Stimulated activated CD4-positive, alpha-beta T cell treated with anti-CD3 and anti-CD28 coated beads, Interleukin-1b, Interleukin-23, amount 100 ng/mL, for 24 hours (primary cell): ENCODE data around the gene CEP68.

Experiments
- DNase-seq, 4 experiments: peaks; one replicate each; pipeline ENCODE4 v3.0.0-alpha.2; 2020; ENCODE audit warnings: low read depth in 4 of 4, low spot score in 1 of 4

Gene CEP68

GRCh38 chr2:65075605-65076344 is 19.6 kb downstream of the CEP68 start:
- DNase-seq, result no peak

DNA sequence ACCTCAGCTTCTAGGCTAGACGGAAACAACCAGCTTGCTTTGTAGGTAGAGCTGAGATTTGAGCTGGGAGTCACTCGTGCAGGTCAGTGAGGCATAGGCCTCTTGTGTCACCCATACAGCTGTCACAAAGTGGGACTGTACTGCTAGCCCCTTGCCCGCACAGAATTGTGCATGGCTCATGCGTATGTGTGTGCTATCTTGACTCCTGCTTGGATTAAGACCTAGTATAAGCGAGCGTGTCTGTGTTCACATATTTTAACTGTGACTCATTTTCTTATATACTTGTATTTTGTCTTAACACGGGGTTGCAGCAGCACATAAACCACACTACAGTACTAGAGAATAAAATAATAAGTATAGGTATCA is 20.1 kb downstream of the CEP68 start:
- DNase-seq, result no peak

DNA sequence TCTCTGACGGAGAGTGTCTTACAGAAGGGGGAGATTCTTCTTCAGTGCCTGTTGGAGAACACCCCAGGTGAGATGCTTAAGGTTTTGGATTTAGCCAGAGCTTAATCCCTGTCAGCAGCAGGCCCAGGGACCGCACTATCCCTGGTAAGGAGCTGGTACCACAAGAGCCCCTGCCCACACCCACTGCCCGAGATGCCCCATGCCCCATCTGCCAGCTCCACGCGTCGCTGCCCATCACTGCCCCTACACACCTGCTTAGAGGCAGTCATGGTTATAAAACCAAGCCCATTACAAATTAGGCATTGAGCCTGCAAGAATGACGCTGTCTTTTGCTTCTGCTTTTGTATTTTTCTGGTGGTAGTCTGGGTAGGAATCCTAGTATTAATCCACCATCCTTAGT is 21.7 kb downstream of the CEP68 start:
- no peak for DNase-seq

DNA sequence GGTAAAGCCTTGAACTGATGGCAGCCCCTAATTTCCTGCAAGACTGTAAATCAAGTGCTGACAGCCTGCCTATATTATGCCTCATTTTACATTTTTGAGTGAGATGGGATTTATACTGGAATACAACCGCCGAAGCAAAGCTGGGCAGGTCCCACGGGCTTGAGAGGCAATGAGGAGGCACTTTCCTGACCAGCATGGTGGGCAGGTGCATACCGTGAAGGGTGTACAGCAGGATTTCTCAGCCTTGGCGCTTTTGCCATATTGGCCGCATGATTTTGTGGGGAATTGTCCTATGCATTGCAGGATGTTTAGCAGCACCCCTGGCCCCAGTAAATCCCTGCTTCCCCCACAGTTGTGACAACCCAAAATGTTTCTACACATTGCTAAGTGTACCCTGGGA is 22.8 kb downstream of the CEP68 start:
- no peak for DNase-seq

DNA sequence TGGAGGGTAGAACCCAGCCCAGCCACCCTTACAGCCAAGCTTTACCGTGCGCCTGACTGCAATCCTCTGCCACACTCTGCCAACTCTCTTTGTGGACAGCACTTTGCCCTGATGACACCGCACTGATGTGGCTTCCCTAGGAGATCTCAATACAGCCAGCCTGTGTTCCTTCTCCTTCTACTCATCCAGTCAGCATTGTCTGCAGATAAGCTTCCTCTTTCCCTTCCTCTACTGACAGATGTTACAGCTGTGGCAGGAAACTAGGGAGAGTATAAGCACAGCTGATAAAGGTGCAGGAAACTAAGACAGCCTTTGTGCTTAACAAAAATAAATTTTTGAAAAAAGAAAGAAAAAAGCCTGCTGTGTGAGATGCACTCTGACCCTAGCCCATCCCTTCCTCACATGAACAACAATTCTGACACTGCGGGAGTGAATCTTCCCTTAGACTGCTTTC is 25.0 kb downstream of the CEP68 start:
- DNase-seq, result no peak

- no peak for DNase-seq
These were observed 28.9 kb downstream of the CEP68 start for GRCh38 chr2:65085148-65085547.

DNA sequence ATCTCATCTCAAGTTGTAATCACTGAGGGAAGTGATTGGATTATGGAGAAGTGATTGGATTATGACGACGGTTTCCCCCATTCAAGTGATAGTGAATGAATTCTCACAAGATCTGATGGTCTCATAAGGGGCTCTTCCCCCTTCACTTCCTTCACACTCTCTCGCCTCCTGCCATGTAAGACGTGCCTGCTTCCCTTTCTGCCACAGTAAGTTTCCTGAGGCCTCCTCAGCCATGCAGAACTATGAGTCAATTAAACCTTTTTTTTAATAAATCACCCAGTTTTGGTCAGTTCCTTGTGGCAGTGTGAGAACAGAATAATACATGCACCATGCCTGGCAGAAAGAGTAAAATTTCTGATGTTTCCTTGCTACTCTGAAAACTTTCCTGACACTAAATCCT is 36.6 kb downstream of the CEP68 start:
- DNase-seq, result no peak

DNA sequence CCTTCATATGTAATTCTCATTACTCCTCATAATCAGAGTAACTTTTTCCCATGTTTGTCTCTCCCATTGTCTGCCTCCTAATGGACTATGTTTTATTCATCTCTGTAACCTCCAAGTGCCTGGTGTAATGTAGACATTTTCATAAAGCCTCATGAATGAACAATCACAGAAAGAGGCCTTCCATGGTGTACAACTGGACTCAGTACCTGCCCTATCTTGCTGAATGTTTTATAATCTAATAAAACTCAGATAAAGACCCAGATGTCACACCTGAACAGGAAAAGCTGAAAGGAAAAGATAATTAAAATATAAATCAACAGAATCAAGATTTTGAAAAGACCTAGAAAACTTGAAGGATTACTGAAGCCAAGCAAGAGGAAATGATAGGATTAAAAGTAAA is 37.0 kb downstream of the CEP68 start:
- no peak for DNase-seq

DNA sequence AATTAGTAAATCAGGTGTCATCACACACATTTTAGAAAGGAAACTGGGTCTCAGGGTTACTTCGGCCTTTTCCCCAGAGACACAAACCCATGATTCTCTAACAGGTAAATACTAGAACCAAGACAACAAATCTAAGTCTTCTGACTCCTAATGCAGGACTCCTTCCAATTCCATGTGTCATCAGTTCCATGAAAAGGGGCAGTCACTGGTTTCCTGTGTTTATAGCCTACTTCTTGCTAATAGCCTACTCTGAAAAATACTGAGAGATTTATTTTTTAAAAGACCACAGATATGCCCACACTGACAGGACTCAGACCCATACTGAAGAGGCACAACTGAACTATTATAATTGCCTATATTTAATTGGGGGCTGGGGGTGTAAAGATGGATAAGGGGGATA is 40.7 kb downstream of the CEP68 start:
- no peak for DNase-seq

DNA sequence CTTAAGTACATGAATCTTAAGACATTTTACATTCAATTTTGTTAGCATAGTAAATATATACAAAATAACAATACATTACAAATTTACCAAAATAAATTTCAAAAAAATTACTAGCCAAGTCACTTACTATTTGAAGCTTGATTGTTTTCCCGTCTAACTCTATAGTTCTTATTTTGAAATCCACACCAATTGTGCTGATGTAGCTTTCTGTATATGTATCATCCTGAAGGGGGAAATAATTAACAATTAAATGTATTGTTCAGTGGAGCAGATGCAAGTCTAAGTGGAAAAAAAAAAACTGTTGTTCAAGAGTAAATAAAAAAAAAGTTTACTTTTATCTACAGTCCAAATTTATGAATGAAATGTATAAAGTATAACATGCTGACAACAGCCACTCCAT is 41.6 kb downstream of the CEP68 start:
- no peak for DNase-seq

GRCh38 chr2:65098741-65099140 is 42.5 kb downstream of the CEP68 start:
- no peak for DNase-seq

GRCh38 chr2:65101071-65101470 is 44.9 kb downstream of the CEP68 start:
- DNase-seq, result no peak

GRCh38 chr2:65103013-65103715 is 46.9 kb downstream of the CEP68 start:
- DNase-seq, result no peak

- no peak for DNase-seq
These were observed 51.3 kb downstream of the CEP68 start for GRCh38 chr2:65107530-65107929.

DNA sequence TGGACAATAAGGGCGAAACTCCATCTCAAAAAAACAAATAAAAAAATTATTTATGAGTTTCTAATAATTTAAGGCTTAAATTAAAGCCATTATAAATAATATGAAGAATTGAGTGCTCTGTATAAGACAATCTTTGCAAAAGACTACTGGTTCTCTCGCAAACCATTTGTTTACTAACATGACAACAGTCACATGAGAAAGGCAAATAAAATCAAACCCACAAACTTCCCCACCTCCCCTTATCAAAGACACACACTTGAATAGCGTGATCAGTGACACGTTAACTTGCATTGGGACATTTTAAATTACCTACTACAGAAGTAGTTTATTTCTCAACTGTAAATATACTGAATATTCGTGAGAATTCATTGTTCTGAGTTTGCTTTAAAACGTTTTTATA is 52.6 kb downstream of the CEP68 start:
- no peak for DNase-seq

- DNase-seq, result no peak
These were observed 56.4 kb downstream of the CEP68 start for GRCh38 chr2:65112633-65113032.

DNA sequence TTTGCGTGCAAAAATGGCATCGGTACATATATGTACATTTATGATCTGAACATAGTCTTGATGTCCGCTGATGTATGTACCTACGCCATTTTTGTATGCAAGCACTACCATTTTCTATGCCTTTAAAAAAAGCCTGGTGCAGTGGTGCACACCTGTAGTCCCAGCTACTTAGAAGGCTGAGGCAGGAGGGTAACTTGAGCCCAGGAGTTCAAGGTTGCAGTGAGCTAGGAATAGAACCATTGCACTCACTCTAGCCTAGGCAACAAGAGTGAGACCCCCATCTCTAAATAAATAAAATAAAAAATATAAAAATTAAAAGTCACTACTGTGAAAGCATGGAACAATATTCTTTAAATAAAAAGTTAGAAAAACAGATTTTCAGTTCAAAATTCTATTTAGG is 57.0 kb downstream of the CEP68 start:
- no peak for DNase-seq

DNA sequence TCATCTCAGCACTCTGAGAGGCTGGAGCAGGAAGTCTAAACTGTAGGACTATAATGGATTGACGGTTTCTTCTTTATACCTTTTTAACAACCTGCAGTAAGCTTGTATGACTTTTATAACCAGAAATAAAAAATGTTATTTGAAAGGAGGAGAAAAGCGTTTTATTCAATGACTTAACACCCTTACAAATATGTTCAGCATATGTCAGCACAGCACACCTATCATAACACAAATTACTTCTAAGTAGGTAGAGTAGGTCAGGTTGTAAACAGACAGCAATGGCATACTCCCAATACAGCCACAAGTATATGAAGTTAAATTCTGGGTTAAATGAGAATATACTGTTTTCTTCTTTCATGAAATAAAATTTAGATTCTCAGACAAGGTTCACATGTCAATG is 57.6 kb downstream of the CEP68 start:
- no peak for DNase-seq

- no peak for DNase-seq
These were observed 58.7 kb downstream of the CEP68 start for GRCh38 chr2:65114921-65115320.

DNA sequence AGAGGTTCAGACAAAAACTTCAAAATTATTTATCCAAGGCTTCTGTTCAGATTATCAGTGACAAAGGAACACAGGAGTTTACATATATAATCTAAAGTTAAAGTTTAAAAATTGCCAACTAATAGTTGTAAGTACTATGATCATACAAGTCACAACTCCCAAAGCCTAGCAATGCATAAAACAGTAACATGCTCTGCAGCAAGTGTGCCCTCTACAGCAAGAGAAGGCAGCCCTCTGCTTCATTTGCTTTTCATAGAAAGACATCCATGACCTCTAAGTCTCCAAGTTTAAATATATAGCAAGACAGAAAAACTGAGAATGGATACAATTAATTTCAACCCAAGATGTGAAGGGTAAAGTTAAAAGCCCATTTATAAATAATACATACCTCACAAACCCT is 60.4 kb downstream of the CEP68 start:
- no peak for DNase-seq

DNA sequence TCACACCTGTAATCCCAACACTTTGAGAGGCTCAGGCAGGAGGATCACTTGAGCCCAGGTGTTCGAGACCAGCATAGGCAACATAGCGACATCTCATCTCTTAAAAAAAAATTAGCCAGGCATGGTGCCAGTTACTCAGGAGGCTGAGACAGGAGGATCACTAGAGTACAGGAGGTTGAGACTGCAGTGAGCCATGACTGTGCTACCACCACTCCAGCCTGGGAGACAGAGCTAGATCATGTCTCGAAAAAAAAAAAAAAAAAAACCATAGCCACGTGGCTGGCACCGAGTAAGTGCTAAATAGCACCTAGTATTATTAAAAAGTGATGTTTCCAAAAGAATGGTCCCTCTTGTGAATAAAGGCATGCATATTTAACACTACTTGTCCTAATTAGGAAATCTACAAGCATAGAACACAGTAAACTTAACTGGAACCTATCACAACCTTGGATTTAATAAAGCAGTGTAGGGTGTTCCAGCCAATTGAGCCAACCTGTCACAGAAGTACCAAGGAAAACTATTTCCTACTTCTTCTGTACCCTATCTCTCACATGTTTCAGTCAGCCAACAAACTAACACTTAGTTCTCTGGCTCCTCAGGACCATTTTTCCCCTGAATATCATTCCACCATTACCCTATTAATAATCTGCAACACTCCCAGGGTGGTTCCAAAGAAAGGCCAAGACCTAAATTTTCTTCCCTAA is 64.9 kb downstream of the CEP68 start:
- DNase-seq, result no peak

DNA sequence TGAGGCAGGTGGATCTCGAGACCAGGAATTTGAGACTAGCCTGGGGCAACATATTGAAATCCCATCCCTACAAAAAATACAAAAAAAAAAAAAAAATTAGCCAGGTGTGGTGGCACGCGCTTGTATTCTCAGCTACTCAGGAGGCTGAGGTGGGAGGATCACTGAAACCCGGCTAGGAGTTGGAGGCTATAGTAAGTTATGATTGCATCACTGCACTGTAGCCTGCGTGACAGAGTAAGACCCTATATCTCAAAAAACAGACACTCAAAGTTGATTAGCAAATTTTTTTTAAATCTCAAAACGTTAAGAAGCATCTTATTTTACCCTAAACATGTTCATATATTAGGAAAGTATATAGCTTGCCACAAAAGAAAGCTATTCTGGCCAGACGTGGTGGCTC is 66.1 kb downstream of the CEP68 start:
- no peak for DNase-seq
